ENCODE data around the gene THYN1.
"Not testable (repeated sequence)": the region's sequence is repeated elsewhere in the genome, so short reads cannot be mapped to it uniquely, and the experiment has no call there.

THYN1 gene

GRCh38 chr11:134275534-134276395 is 22.6 kb upstream of the THYN1 start, which contains the start of gene GLB1L3:
GLB1L3 (plus strand) TSS chr11:134276379; CDS start chr11:134276741, 362 bp downstream.
- peak in 22 of 51 donors; percentile 11 to 70 (median 32) for DNase-seq

- DNase-seq: no peak
Observed at GRCh38 chr11:134275188-134275533, 22.0 kb upstream of the THYN1 start.

GRCh38 chr11:134273317-134273712 is 20.2 kb upstream of the THYN1 start:
- DNase-seq: no peak

GRCh38 chr11:134272381-134273316 is 19.5 kb upstream of the THYN1 start:
- DNase-seq: no peak

GRCh38 chr11:134271978-134272377 is 18.8 kb upstream of the THYN1 start:
- no peak for DNase-seq

- no peak for DNase-seq
Observed at GRCh38 chr11:134270250-134270714, 17.1 kb upstream of the THYN1 start.

- DNase-seq: no peak
Observed at GRCh38 chr11:134267966-134268365, 14.8 kb upstream of the THYN1 start.

GRCh38 chr11:134267461-134267860 is 14.3 kb upstream of the THYN1 start:
- DNase-seq: no peak

GRCh38 chr11:134266841-134267251 is 13.7 kb upstream of the THYN1 start:
- DNase-seq: no peak

- no peak for DNase-seq
Observed at GRCh38 chr11:134266440-134266839, 13.3 kb upstream of the THYN1 start.

GRCh38 chr11:134264966-134265764 is 12.0 kb upstream of the THYN1 start:
- DNase-seq: no peak

GRCh38 chr11:134261626-134262488 is 8.7 kb upstream of the THYN1 start:
- no peak for DNase-seq

- no peak for DNase-seq
Observed at GRCh38 chr11:134260983-134261382, 7.8 kb upstream of the THYN1 start.

- DNase-seq: no peak
Observed at GRCh38 chr11:134260503-134260902, 7.4 kb upstream of the THYN1 start.

- DNase-seq: no peak
Observed at GRCh38 chr11:134258577-134258976, 5.4 kb upstream of the THYN1 start.

- no peak for DNase-seq
Observed at GRCh38 chr11:134257101-134257500, 3.9 kb upstream of the THYN1 start.

- not testable (repeated sequence) for DNase-seq
Observed at GRCh38 chr11:134255184-134255561, 2.0 kb upstream of the THYN1 start.

- no peak for DNase-seq
Observed at GRCh38 chr11:134254433-134255183, 1.5 kb upstream of the THYN1 start.

GRCh38 chr11:134252346-134253187 is 585 bp downstream of the THYN1 start:
- DNase-seq: peak in 6 of 51 donors; percentile 18 to 38 (median 32)
